GM12874 (cell line): ENCODE data around the gene MICAL3.
A peak's percentile ranks its signal among the peaks of the same experiment; 100 is the strongest.

Experiments
- TF ChIP-seq, protein P1 (sequence below): IDR thresholded peaks from 2 replicates; pipeline ENCODE4 v1.5.1; 2011; ENCODE audit warnings: low read depth, mild to moderate bottlenecking, control low read depth, low read length, moderate library complexity; ENCODE audit not compliant: insufficient read depth

MICAL3 gene

DNA sequence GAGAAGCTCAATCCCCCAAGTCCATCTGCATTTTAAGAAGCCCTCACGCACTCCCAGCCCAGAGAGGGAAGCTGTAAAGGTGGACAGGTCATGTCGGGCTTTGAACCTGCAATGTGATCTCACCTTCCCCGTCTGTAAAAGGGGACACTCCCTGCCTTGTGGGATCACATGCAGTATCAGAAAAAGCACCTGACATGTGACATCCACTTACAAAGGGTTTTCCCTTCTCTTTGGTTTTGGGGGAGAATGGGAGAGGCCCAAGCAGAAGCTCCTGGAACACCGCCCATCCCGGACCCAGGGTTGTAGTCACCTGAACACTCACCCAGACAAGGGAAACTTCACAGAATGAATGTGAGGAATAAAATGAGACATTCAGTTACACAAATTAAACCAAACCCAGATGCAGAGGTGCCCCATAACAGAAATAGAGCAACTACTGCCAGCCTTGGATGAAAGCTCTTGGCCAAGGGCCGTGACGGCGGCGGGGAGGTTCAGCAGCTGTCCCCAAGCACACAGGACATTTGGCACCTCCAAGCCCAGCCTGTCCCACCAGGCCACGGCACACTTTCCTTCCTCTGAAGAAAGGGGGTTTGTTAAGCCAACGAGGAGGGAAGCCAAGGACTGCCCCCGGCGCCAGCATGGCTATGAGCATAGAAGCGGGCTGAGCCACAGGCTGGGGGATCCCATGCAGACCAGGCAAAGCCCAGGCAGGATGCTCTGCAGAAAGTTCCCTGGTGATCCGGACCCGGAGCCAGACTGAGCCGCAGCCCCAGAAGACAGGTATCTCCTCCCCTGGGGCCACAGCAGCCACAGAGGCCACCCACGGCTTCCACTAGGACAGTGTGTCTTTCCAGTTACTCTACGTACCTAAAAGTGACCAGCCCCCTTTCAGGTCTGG is 253.9 kb downstream of the MICAL3 start:
- TF ChIP-seq, protein P1, sequence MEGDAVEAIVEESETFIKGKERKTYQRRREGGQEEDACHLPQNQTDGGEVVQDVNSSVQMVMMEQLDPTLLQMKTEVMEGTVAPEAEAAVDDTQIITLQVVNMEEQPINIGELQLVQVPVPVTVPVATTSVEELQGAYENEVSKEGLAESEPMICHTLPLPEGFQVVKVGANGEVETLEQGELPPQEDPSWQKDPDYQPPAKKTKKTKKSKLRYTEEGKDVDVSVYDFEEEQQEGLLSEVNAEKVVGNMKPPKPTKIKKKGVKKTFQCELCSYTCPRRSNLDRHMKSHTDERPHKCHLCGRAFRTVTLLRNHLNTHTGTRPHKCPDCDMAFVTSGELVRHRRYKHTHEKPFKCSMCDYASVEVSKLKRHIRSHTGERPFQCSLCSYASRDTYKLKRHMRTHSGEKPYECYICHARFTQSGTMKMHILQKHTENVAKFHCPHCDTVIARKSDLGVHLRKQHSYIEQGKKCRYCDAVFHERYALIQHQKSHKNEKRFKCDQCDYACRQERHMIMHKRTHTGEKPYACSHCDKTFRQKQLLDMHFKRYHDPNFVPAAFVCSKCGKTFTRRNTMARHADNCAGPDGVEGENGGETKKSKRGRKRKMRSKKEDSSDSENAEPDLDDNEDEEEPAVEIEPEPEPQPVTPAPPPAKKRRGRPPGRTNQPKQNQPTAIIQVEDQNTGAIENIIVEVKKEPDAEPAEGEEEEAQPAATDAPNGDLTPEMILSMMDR, result no peak

DNA sequence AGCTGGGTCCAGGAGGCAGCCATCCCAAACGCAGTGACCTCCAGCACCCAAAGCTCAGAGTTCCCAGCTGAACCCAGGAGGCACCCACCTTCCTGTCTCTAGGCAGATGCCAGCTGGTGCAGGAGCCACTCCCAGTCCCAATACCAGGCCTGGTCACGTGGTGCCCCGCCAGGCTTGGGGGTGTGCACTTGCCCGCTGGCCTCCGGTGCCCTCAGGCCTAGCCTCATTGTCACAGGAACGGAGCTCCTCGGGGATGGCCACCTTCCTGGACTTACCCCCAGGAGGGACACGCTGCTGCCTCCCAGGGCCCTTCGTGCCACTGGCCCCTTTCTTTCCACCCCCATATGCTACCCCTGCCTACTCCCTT is 254.7 kb downstream of the MICAL3 start:
- TF ChIP-seq, protein P1, result no peak

DNA sequence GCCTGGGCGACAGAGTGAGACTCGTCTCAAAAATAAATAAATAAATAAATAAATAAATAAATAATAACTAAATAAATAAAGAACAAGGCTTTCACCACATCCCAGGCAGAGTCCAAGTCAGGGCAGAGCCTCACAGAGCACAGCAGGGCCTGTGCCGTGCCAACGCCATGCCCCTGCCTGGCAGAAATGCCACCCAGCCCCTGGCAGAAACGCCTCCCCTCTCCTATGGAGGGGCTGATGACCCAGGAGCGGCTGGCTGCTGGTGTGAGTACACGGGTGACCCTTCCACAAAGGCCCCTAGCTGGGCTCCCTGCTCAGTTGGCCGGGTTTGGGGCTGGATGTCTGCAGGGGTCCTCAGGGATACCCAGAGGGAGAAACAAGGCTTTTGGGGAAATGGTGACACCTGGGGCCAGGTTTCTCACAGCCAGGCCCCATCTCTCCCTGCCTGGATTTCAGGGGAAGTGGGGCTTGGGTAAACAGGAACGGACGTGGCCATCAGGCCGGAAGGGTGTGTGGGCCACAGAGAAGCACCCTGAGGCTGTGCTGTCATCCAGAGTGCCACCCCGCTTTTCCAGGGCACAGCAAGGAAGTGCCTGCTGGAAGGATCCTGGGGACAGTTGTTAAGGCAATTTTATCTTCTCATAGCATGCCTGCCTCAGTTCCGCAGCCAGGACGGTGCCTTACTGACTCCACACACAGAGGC is 255.2 kb downstream of the MICAL3 start:
- TF ChIP-seq, protein P1, result no peak

DNA sequence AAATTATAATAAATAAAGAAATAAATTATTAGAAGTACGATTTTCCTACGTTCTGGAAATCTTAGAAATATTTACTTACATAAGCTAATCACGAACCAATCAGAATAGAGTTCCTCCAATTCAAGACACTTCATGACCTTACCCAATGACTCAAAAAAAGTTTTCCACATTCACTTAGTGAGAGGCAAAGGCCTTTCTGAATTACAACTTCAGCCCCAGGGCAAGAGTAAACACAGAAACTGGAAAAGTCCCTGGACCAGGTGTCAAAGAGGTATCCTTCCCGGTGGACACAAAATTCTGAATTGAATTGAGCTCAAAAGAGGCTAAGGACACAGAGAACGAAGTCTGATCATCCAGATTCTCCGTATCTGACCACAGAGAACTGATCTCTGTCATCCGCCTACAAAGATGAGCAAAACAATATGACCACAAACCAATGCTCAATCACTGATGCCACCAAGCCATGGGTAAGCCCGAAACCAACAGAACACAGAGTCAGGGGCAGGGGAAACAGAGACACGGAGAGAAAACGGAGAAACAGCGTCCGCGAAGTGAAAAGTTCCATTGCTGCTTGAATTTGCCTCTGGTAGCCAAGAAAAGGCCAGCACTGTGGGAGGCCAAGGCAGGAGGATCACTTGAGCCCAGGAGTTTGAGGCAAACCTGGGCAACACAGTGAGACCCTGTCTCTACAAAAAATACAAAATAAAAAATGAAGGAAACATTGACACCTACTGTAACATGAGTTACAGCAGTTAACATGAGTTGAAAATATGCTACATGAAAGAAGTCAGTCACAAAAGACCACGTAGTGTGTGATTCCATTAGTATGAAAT is 256.9 kb downstream of the MICAL3 start:
- TF ChIP-seq, protein P1, result no peak

DNA sequence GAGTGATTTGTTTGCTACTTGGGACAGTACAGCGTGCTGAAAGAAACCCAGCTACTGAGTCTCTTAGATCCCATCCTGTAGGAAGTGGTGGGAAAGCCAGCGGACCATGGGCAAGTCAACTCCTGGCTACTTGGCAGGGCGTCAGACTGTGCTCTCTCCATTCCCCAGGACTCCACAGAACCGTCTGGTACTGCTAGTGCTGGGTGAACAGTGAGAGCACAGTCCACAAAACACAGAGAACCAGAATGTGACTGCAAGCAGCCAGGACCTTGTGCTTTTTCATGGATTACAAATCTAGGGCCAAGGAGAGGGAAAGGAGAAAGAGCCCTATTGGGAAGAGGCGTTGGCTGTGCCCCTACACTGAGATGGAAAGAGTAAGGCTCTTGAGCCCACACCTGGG is 260.3 kb downstream of the MICAL3 start:
- TF ChIP-seq, protein P1, result no peak

DNA sequence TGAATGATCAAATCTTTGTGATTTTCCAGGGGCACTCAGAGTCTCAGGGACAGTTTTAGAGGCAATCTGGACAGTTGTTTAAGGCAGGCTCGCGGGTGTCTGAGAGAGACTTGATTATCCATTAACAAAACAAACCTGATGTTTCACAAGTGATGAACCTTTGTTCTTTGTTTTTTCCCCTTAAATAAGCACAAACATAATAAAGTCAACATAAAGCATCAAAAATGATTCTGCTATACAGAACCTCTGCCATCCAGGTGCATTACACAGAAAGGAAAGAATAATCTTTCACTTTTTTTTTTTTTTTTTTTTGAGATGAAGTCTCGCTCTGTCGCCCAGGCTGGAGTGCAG is 263.2 kb downstream of the MICAL3 start:
- TF ChIP-seq, protein P1, result no peak

DNA sequence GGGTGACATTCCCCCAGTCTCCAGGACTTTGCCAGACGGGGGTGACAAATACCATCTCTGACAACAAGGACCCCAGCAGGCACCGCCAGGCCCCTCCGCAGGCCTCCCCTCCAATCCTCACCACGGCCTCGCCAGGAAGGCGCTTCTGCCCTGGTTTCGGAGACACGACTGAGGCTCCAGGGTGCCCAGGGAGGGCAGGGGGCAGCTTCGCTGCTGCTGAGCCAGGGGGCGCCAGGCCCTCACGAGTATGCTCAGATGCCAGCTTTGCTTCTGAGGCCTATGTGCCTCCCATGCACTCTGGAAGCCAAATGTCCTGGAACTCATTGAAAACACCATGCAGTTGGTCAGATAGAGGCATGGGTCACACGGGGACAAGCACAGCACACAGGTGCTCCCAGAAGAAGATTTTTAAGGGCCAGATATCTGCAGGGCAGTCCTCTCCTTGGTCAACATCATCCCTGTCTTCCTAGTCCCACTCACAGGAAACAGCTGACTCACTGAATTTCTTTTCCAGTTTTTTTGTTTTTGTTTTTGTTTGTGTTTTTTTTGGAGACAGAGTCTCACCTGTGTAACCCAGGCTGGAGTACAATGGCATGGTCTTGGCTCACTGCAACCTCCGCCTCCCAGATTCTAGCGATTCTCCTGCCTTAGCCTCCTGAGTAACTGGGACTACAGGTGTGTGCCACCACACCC is 270.0 kb downstream of the MICAL3 start:
- TF ChIP-seq, protein P1, result peak; percentile 39; the same call in 1 of the 2 replicates
